Common myeloid progenitor, CD34-positive (primary cell): Measurements from ENCODE around the gene ABCG1. TPM values are rescaled to one million over a fixed set of nuclear protein-coding genes. Genes with fewer than 3 reads are reported as not detected.

Source experiments
- CTCF ChIA-PET: fragments of 350-600 bp; sonication (Branson Sonifier 250); formaldehyde crosslinking; loops from one replicate; lab custom pipeline; 2021; ENCODE audit warnings: antibody characterized with exemption; lab: Charles Lee
- POLR2A ChIA-PET: fragments of 350-600 bp; sonication (Branson Sonifier 250); formaldehyde crosslinking; loops from one replicate; lab custom pipeline; 2021; ENCODE audit warnings: antibody characterized with exemption; lab: Charles Lee
- DNase-seq, 3 donors: peaks; one replicate each; pipeline versions ENCODE4 v3.0.0 to v3.0.0-alpha.2; 2013
- H3K27ac ChIP-seq, 2 experiments: 1 replicate in 1 of 2; 2 replicates in 1 of 2; pipeline ENCODE4 v1.7.0; 2013; ENCODE audit warnings: inconsistent platforms in 2 of 2, low read length in 2 of 2, mild to moderate bottlenecking in 2 of 2, low read depth in 1 of 2, moderate library complexity in 1 of 2; ENCODE audit not compliant: severe bottlenecking in 2 of 2, insufficient read depth in 1 of 2, poor library complexity in 1 of 2
- H3K27me3 ChIP-seq, 5 experiments: replicated peaks in 2 of 5; 1 replicate in 3 of 5; 2 replicates in 2 of 5; pipeline versions ENCODE4 v1.6.1 to v1.7.0; 2013; ENCODE audit warnings: low read length in 4 of 5, mild to moderate bottlenecking in 2 of 5, moderate library complexity in 2 of 5, inconsistent platforms in 1 of 5; ENCODE audit not compliant: insufficient read depth in 5 of 5, control insufficient read depth in 4 of 5
- H3K36me3 ChIP-seq, 4 experiments: 1 replicate in 2 of 4; 2 replicates in 2 of 4; pipeline versions ENCODE4 v1.6.1 to v1.7.0; 2013; ENCODE audit warnings: low read length in 3 of 4, control low read depth in 1 of 4, mild to moderate bottlenecking in 1 of 4; ENCODE audit not compliant: control insufficient read depth in 4 of 4, insufficient read depth in 4 of 4
- H3K4me1 ChIP-seq, 4 experiments: 1 replicate in 3 of 4; 2 replicates in 1 of 4; pipeline versions ENCODE4 v1.6.1 to v1.7.1; 2013; ENCODE audit warnings: low read length in 3 of 4, mild to moderate bottlenecking in 3 of 4, control low read depth in 1 of 4, inconsistent platforms in 1 of 4, moderate library complexity in 1 of 4; ENCODE audit not compliant: control insufficient read depth in 4 of 4, insufficient read depth in 4 of 4; ENCODE audit errors: control extremely low read depth in 1 of 4
- H3K4me3 ChIP-seq, 7 experiments: 1 replicate in 4 of 7; 2 replicates in 3 of 7; pipeline versions ENCODE4 v1.5.1 to v1.7.0; 2013; ENCODE audit warnings: mild to moderate bottlenecking in 7 of 7, low read length in 6 of 7, moderate library complexity in 6 of 7, inconsistent platforms in 2 of 7, low read depth in 2 of 7, control low read depth in 1 of 7; ENCODE audit not compliant: insufficient read depth in 4 of 7, control insufficient read depth in 1 of 7; ENCODE audit errors: extremely low read depth in 1 of 7
- H3K9me3 ChIP-seq, 5 experiments: 1 replicate in 4 of 5; 2 replicates in 1 of 5; pipeline versions ENCODE4 v1.6.1 to v1.7.1; 2013; ENCODE audit warnings: low read length in 4 of 5, mild to moderate bottlenecking in 2 of 5, inconsistent platforms in 1 of 5, low read depth in 1 of 5, moderate library complexity in 1 of 5; ENCODE audit not compliant: control insufficient read depth in 4 of 5, insufficient read depth in 2 of 5; ENCODE audit errors: control extremely low read depth in 1 of 5
- WGBS: methylation state at CpG from one replicate; pipeline ENCODE4 v1.1.5; 2013; ENCODE audit not compliant: insufficient coverage; 5-methylcytosine and 5-hydroxymethylcytosine counted together
- polyA plus RNA-seq: library from polyadenylated mRNA; unstranded; fragments of 120-200 nt; gene quantifications from one replicate; pipeline ENCODE4 v1.2.1, GENCODE V29; 2013

Gene ABCG1
- polyA plus RNA-seq, result 14.7 TPM

DNA sequence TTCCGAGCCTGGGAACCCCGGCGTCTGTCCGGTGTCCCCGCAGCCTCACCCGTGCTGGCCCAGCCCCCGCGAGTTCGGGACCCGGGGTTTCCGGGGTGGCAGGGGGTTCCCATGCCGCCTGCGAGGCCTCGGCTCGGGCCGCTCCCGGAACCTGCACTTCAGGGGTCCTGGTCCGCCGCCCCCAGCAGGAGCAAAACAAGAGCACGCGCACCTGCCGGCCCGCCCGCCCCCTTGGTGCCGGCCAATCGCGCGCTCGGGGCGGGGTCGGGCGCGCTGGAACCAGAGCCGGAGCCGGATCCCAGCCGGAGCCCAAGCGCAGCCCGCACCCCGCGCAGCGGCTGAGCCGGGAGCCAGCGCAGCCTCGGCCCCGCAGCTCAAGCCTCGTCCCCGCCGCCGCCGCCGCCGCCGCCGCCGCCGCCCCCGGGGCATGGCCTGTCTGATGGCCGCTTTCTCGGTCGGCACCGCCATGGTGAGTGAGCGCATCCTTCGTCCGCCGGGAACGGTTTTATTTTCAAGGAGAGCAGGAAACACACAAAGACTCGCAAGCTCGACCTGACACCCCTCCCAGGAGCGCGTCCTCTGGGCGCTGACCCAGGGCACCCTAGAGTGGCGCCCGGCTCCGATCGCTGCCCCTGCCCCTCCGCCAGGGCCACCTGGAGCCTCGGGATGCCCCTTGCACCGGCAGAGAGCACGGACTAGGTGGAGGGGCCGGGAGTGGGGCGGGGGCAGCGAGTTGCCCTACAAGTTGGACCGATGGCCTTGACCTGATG is at the start of gene ABCG1:
Gene ABCG1 (plus strand): TSS at position 305 of the 770 bp plus-strand sequence. CDS start 123 bp downstream, at position 428.
- CTCF ChIA-PET, result interaction anchor here (0.6 to 4.1 kb wide), 11 partner anchors 9 to 74 kb away, joined by 3 to 39 read pairs (median 7); no protein-coding TSS in a partner anchor
- Histone ChIP-seq H3K36me3 (peaks cover 0 to 9% (median under 1%) of the 10 kb centered on the region in 4 experiments), H3K27me3 (no peaks in the 10 kb centered on the region), H3K9me3 (peaks cover 0 to 13% (median 5%) of the 10 kb centered on the region in 5 experiments), H3K4me1 (peaks cover 8 to 37% (median 28%) of the 10 kb centered on the region in 4 experiments), H3K27ac (peak within 1 kb of the TSS; percentile 54 to 66), H3K4me3 (peak within 1 kb of the TSS; percentile 57 to 91 (median 80))
- peak; percentile 37 to 60 (median 49) for DNase-seq
- POLR2A ChIA-PET, result interaction anchor here (0.9 to 2.7 kb wide), 9 partner anchors 10 to 71 kb away, joined by 3 to 23 read pairs (median 4); no protein-coding TSS in a partner anchor
- WGBS, result under 1% methylated on average over 61 of the region's 83 CpGs

DNA sequence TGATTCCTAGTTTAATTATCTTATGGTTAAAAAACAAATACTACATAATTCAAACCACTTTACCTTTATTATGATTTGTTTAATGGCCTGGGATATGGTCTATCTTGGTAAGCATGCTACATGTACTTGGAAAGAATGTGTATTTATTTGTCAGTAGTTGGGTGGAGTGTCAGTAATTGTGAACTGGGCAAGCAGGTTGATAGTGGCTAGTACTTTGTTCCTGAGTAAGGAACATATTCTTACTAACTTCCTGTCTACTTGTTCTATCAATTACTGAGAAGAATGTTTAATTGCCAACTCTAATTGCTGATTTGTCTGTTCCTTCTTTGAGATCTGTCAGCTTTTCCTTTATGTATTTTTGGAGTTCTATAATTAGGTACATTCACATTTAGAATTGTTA is 49.2 kb upstream of the ABCG1 start:
- H3K36me3 ChIP-seq, result no peaks in the 10 kb centered on the region
- H3K27ac ChIP-seq, result no peak overlapping the region
- H3K4me1 ChIP-seq, result peaks cover 0 to 3% (median 0%) of the 10 kb centered on the region in 4 experiments
- ChIA-PET POLR2A (no interaction called here), CTCF (interaction anchor here (1.2 kb wide), 1 partner anchor 87 kb away, joined by 3 read pairs; no protein-coding TSS in a partner anchor)
- no peak for DNase-seq
- H3K4me3 ChIP-seq, result no peak overlapping the region
- H3K27me3 ChIP-seq, result no peaks in the 10 kb centered on the region
- peaks cover 0 to 1% (median 0%) of the 10 kb centered on the region in 5 experiments for H3K9me3 ChIP-seq

DNA sequence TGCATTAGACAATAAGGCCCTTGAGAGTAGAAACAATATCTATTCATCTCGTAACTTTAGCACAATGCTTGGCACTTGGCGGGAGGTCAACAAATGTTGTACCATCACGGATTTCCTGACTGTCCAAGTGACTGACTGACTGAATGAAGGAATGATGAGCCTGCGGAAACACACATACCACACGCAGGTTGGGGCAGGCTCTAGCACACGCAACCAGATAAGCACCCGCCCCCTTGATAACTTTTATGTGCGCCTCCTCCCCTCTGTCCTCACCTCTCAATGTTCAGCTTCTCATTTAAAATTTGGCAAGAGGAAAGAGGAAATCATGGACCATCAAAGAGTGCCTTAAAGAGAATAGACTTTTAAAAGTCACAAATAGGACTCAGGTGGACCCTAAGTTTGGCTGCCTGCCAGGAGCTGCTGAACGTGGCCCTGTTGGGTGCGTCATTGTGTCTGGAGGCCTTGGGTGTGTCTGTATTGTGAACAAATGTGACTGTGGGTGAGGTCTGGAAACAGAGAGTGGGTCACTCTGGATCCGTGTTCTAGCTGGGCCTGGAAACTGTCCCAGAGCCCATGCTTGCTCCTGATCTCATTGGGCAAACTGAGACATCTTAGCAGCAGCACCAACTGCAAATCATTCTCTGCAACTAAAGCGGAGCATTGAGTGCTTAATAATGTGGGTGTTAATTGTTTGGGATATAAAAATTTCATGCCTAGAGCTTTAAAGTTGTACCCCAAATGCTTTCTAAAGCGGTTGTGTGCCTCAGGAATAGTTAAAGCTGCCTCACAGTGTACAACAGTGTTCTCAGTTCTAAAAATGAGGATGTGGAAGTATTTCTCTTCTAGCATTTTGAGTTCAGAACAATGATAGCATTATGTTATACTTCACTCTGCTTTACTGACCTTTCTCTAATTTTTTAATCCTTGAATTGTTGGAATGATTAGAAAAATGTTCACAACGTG is 47.6 kb upstream of the ABCG1 start:
- 94% methylated on average over 10 of the region's 14 CpGs for WGBS
- Histone ChIP-seq H3K9me3 (peaks cover 0 to 1% (median 0%) of the 10 kb centered on the region in 5 experiments), H3K4me3 (no peak overlapping the region), H3K27me3 (no peaks in the 10 kb centered on the region), H3K36me3 (no peaks in the 10 kb centered on the region), H3K27ac (no peak overlapping the region), H3K4me1 (peaks cover 0 to 3% (median 0%) of the 10 kb centered on the region in 4 experiments)
- CTCF ChIA-PET, result interaction anchor here (0.6 to 1.5 kb wide), 6 partner anchors 14 to 140 kb away, joined by 3 to 5 read pairs (median 3); no protein-coding TSS in a partner anchor
- no peak for DNase-seq
- POLR2A ChIA-PET, result no interaction called here

DNA sequence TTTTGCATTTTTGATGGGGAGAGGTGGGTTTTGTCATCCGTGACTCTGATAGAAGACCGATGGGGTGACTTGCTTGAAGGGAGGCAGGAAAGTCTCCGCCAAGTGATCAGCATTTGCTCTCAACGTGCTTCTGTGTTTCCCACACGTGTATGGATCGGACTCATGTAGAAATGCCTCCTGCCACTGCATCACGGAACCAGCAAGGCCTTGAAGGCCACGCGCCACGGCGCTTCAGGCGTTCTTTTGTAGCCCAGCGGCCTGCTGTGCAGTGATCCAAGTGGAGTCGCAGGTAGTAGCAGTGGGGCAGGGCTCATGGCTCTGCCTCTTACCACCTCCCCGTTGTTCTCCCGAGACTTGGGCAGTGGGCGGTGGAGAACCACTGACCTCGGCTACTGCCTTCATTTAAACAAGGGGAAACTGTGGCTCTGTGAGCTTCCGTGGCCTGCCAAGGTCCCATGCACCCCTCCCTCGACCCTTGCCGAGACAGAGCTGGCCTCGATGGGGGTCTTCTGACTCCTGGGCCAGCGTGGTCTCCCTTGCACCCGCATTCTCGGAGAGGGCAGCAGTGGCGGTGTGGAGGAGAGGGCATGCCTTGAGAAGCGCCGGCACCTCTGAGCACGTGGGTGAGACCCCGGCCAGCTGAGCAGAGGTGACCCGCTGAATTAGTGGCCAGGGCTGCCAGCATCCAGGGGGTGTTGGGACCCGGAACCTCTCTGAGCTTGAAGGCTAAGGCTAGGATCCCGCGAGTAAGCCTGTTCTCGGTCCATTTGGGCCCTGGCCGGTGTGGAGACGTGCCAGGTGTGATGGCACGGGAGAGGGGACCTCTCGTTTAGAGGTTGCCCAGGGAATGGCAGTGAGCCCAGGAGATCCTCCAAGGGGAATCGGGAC is 46.1 kb upstream of the ABCG1 start:
- Histone ChIP-seq H3K27me3 (no peaks in the 10 kb centered on the region), H3K4me1 (peaks cover 0 to 5% (median 0%) of the 10 kb centered on the region in 4 experiments), H3K4me3 (no peak overlapping the region), H3K36me3 (no peaks in the 10 kb centered on the region), H3K27ac (no peak overlapping the region), H3K9me3 (peaks cover 0 to 1% (median 0%) of the 10 kb centered on the region in 5 experiments)
- CTCF ChIA-PET, result interaction anchor here (1.2 to 2.3 kb wide), 4 partner anchors 8 to 138 kb away, joined by 3 to 5 read pairs (median 4); no protein-coding TSS in a partner anchor
- POLR2A ChIA-PET, result no interaction called here
- no peak for DNase-seq
- WGBS, result 97% methylated on average over 40 of the region's 40 CpGs

DNA sequence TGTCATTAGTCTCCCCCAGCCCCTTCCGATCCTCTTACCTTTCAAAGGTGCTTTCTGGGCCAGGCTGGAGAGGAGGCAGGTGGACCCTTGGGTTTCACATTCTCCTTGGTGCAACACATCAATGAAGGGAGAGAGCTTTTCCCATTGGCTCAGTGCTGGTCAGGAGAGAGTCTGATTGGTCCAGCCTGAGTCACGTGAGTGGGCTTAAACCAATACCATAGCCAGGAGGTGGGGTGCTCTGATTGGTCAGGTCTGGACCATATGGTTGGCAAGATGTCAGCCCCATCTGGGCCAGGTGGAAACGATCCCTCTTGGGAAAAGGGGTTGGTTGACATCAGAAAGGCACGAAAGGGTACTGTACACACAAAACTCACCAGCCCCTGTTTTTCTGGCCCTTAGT is 44.8 kb upstream of the ABCG1 start:
- DNase-seq, result no peak
- Histone ChIP-seq H3K27me3 (no peaks in the 10 kb centered on the region), H3K4me1 (peaks cover 0 to 5% (median 0%) of the 10 kb centered on the region in 4 experiments), H3K9me3 (no peaks in the 10 kb centered on the region), H3K27ac (no peak overlapping the region), H3K36me3 (no peaks in the 10 kb centered on the region), H3K4me3 (no peak overlapping the region)
- ChIA-PET POLR2A (no interaction called here), CTCF (interaction anchor here (0.7 to 2.3 kb wide), 4 partner anchors 9 to 95 kb away, joined by 3 to 5 read pairs (median 4); no protein-coding TSS in a partner anchor)
- 100% methylated on average over 3 of the region's 4 CpGs for WGBS

DNA sequence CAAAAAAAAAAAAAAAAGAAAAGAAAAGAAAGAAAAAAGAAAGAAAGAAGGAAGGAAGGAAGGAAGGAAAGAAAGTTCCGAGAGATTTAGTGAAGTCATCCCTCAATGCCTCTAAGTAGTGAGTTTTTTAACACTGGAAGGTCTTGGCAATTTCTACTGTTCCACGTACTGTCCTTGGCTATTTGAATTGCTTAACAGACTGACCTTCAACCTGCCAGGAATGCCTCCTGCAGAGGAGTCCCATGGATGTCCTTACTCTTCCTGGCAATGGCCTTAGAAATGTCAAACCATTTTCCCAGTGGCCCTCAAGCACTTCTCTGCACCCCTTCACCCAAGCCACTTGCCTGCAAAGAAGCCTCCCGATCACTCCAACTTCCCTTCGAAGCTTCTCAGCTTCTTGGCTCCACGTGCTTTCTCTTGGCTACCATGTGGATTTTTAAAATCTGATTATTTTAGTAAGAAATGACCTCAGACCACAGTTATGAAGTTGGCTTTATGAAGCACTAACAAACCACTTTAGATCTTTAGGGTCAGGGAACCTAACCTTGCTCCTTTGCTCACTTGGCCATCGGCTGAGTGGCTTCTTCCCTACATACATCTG is 43.7 kb upstream of the ABCG1 start:
- peaks cover 0 to 5% (median 0%) of the 10 kb centered on the region in 4 experiments for H3K4me1 ChIP-seq
- 90% methylated on average over 3 of the region's 6 CpGs for WGBS
- H3K4me3 ChIP-seq, result no peak overlapping the region

More for the DNA sequence above, 43.7 kb upstream of the ABCG1 start:
- no peak overlapping the region for H3K27ac ChIP-seq
- no peak for DNase-seq
- CTCF ChIA-PET, result interaction anchor here (0.8 to 1.6 kb wide), 3 partner anchors 10 to 94 kb away, joined by 3 to 6 read pairs (median 5); no protein-coding TSS in a partner anchor
- H3K27me3 ChIP-seq, result no peaks in the 10 kb centered on the region
- H3K9me3 ChIP-seq, result no peaks in the 10 kb centered on the region
- H3K36me3 ChIP-seq, result no peaks in the 10 kb centered on the region
- POLR2A ChIA-PET, result no interaction called here
